GM12891 (cell line): ENCODE measurements around the gene LCT.

ENCODE experiments used
- POLR2A ChIP-seq: IDR thresholded peaks from 2 replicates; pipeline ENCODE4 v1.6.1; 2011; ENCODE audit warnings: low read depth, low read length, control low read depth
- POLR2AphosphoS5 ChIP-seq: IDR thresholded peaks from 2 replicates; pipeline ENCODE4 v1.6.1; 2011; ENCODE audit warnings: low read depth, low read length, control low read depth
- TAF1 ChIP-seq: IDR thresholded peaks from 2 replicates; pipeline ENCODE4 v1.6.1; 2011; ENCODE audit warnings: low read depth, low read length, control low read depth

- TF ChIP-seq TAF1 (no peak), POLR2AphosphoS5 (no peak), POLR2A (no peak)
Observed at GRCh38 chr2:135743860-135744259, 93.1 kb downstream of the LCT start.
